Suppressor macrophage (primary cell): ENCODE data around the gene PPP2R1B.

Source experiments
- DNase-seq, 4 experiments: peaks; one replicate each; pipeline ENCODE4 v3.0.0-alpha.2; 2020 to 2022

The PPP2R1B gene

DNA sequence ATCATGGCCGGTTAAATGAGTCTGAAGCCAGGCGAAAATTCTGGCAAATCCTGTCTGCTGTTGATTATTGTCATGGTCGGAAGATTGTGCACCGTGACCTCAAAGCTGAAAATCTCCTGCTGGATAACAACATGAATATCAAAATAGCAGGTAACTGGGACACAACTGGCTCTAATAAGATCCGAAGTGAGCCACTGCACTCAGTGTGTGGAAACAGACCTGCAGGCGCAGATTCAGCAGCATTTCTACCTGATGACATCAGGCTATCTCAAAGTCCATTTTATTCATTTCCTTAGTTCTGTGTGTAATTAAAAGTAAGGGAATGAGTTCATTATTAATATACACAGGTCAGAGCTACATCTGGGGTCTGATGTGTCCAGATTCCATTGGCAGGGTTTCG lies 78.2 kb downstream of the PPP2R1B start:
- no peak for DNase-seq

DNA sequence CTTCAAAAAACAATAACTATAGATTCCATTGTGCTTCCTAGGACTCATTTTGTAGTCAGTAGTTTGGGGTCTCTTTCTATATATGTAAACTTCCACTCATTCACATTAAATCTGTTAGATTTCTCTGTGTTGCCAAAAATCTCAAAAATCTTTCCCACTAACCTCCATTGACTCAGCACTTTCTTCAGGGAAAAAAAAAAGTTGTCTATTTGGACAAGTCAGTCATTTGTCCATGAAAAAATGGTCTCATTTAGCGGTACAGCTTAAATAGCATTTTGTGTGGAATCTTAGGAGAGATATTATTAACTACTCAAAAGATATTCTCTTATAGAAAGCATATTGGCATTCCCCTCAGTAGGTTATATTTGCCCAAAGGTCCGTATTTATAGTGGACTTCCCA lies 81.9 kb downstream of the PPP2R1B start:
- no peak for DNase-seq

DNA sequence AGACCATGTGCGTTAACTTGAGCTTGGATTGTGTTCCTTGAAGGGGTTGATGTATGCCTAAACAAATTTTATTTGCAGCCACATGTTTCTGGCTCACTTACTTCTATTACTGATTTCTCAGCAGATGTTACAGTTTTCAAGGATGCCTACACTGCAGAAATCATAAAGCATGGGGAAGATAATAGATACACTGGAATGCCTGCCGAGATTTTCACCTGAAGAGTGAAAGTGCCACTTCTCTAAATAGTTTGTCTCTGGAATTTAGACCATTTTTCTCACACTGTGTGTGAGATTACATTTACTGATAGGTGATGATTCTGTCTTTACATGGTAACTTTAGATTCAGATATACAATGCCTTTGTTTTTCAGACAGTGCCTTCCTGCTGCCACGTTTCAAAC lies 82.4 kb downstream of the PPP2R1B start:
- DNase-seq = no peak

- no peak for DNase-seq
Measured at GRCh38 chr11:111680486-111681175, 85.6 kb downstream of the PPP2R1B start.
